HG02943 (cell line): ENCODE results near the gene CEP170.

Experiments
- ATAC-seq: cut with Tn5 transposase; IDR thresholded peaks from one replicate; pipeline ENCODE4 v1.9.1; 2021; ENCODE audit warnings: mild to moderate bottlenecking, low read depth, moderate library complexity; ENCODE audit not compliant: unreplicated experiment

CEP170 gene

GRCh38 chr1:243268751-243269460 is 13.8 kb upstream of the CEP170 start:
- ATAC-seq: peak; percentile 25

- no peak for ATAC-seq
These were observed 13.0 kb upstream of the CEP170 start for GRCh38 chr1:243267914-243268653.

- no peak for ATAC-seq
These were observed 12.4 kb upstream of the CEP170 start for GRCh38 chr1:243267471-243267880.

DNA sequence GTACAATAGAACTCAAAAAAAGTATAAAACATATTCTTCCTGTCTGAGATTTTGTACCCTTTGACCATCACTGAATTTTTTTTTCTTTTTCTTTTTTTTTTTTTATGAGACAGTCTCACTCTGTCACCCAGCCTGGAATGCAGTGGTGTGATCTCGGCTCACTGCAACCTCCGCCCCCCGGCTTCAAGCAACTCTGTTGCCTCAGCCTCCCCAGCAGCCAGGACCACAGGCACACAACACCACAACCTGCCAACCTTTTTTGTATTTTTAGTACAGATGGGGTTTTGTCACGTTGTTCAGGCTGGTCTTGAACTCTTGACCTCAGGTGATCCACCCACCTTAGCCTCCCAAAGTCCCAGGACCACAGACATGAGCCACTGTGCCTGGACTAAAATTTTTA is 11.2 kb upstream of the CEP170 start:
- ATAC-seq: no peak

- no peak for ATAC-seq
These were observed 9.6 kb upstream of the CEP170 start for GRCh38 chr1:243264717-243265116.

DNA sequence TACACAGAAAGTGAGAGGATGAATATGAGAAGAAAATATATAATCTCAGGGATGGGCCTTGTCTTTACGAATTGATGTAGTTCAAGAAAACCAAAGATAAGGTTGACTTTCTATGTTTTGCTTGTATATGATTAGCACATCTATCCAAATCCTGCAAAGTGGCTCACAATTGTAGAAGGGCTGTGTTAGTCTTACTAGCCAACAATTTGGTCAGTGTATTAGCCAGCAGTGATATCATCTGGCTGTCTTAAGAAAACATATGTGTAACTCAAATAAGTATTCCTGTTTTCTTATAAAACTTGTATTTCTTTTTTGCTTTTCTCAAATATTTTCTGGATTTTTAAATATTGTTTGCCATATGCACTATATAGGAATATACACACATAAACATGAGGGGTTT is 6.3 kb upstream of the CEP170 start:
- no peak for ATAC-seq

DNA sequence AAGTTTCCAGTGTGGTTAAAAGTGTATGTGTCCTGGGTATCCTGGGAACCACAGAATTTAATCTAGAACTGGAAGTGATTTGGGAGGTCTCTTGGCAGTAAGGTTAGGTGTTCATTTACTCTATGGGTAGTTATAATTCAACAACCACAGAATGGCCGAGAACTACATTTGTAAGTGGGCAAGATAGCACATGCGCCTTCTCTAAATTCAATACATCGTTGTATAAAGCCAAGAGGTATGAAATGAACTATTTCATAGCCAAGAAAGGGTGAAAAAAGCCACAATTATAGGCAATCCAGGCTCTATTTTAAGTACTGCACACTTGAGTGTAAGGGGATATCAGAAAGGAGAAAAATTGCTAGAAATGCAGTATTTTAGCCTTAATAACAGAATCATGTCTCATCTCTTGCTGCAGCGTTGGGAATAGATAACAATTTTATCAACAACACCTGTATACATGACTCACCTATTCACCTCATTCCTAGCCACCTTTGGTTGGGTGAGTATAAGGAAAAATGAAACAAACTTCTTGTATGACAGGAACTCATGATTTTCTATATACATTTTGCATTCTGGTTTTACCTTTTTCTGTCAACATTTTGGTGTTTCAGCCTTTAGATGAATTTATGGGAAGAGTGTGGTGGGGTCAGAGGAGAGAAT is 5.3 kb upstream of the CEP170 start:
- no peak for ATAC-seq

DNA sequence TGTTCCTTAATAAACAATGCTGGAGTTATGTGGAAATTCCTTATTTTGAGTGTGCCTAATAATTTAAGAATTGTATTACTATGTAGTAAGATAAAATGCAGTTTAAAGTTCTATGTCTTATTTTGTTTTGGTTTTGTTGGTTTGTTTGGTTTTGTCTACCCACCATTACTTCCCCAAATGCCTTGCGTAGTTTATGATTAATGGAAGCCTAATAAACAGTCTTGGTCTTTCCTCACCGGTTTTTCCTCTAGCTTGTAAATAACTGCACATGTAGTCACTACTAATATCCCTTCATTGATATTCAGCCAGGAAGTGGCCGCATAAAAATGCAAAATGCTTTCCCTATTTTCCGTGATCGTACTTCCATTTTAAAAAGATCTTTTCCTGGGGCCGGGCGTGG is 3.6 kb upstream of the CEP170 start:
- ATAC-seq: no peak

DNA sequence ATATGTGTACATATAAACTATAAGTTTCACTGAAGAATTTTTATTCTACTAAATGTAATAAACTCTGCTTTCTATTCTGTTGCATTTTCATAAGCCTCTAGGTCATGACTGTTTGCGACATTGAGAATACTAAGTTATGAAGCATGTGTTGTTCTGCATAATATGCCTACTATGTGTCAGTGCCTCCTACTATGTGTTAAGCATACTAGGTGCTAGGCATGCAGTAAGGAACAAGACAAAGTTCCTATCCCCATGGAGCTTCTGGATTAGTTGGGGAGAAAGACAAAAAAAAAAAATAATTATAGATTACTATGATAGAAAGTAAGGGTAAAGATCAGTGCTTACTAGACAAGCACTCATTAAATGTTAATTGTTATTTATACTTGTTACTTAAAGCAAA is 2.1 kb upstream of the CEP170 start:
- no peak for ATAC-seq

GRCh38 chr1:243256590-243256989 is 1.5 kb upstream of the CEP170 start:
- ATAC-seq: no peak

- ATAC-seq: peak; percentile 79
These were observed 871 bp upstream of the CEP170 start, which contains the start of gene SDCCAG8 for GRCh38 chr1:243255791-243256512. Gene SDCCAG8, plus strand, starts transcription at chr1:243256041. Its CDS starts 133 bp downstream, at chr1:243256174.

- peak; percentile 25 for ATAC-seq
These were observed 701 bp downstream of the CEP170 start for GRCh38 chr1:243254233-243254926.

GRCh38 chr1:243253926-243254232 is 1.2 kb downstream of the CEP170 start:
- ATAC-seq: no peak

GRCh38 chr1:243253211-243253925 is 1.7 kb downstream of the CEP170 start:
- no peak for ATAC-seq

DNA sequence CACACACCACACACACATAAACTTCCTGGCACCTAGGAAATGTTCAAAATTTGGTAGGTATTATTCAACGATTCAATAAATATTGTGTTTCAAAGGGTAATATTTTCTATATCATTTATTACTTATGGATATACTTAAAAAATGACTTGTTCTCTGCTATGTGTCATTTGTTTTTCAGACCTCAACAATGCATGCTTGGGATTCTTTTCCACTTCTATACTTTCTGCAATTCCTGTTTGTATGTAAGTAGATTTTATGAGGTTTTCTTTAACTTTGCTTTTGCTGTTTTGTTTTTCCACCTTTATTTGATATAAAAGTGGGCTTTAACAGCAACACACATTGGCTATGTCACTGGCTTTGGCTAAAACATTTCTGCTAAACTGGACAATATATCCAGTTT is 3.5 kb downstream of the CEP170 start:
- ATAC-seq: no peak

DNA sequence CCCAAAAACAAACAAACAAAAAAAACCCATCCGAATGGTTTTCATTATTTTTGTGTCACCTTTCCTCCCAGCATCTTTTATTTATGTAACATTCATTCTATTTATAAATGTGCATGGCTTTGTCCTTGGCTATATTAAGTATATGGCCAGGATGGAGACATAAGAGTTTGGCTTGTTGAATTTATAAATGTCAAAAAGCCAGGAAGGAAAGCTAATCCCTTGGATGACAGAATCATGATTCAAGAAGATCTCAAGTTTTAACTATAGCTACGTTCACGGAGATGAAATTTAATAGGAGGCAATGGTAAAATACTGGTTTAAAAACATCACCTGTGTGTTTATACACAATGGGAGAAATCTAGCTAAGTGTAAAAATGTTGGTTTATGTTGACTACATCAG is 5.0 kb downstream of the CEP170 start:
- ATAC-seq: no peak

DNA sequence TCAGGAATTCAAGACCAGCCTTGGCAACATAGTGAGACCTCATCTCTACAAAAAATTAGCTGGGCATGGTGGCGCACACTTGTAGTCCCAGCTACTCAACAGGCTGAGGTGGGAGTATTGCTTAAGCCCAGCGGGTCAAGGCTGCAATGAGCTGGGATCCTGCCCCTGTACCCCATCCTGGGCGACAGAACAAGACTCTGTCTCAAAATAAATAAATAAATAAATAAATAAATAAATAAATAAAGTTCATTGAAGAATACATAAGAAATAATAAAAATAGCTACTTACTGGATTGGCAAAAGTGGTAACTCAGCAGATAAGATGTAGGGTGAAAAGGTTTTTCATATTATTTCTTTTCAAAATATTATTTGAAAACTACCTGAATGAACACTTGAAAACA is 5.9 kb downstream of the CEP170 start:
- ATAC-seq: no peak

- no peak for ATAC-seq
These were observed 7.2 kb downstream of the CEP170 start for GRCh38 chr1:243247901-243248300.

- no peak for ATAC-seq
These were observed 8.2 kb downstream of the CEP170 start for GRCh38 chr1:243246916-243247315.

- no peak for ATAC-seq
These were observed 10.6 kb downstream of the CEP170 start for GRCh38 chr1:243244432-243244841.
